Coronary artery (tissue), 2 donors: ENCODE data around the gene XIRP2.

Source experiments
- DNase-seq: peaks from one replicate; pipeline ENCODE4 v3.0.0-alpha.2; 2017; ENCODE audit warnings: low spot score
- H3K27ac ChIP-seq, 2 donors: fragments of 200-600 bp; sonication (generic); one replicate each; pipeline ENCODE4 v1.5.1; 2016 to 2019
- H3K4me3 ChIP-seq: fragments of 200-600 bp; sonication (generic); 2 replicates; pipeline ENCODE4 v1.5.1; 2016; ENCODE audit warnings: mild to moderate bottlenecking, moderate library complexity
- CTCF ChIP-seq: fragments of 200-600 bp; sonication (generic); IDR thresholded peaks from one replicate; pipeline ENCODE4 v1.5.1; 2019; ENCODE audit warnings: antibody characterized with exemption

The XIRP2 gene

GRCh38 chr2:166926657-166927056 lies 38.4 kb downstream of the XIRP2 start:
- Histone ChIP-seq H3K4me3 (no peak overlapping the region), H3K27ac (no peak overlapping the region)
- DNase-seq: no peak

DNA sequence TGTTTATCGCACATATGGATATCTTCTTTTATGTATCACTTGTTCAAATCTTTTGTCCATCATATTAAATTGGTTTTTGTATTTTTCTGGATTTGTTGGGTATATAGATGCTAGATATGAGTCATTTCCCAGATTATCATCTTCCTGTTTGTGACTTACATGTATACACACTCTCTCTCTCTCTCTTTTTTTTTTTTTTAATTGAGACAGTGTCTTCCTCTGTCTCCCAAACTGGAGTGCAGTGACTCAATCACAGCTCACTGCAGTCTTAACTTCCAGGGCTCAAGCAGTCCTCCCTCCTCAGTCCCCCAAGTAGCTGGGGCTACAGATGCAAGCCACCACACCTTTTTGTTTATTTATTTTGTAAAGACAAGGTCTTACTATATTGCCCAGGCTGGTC lies 43.8 kb downstream of the XIRP2 start:
- H3K27ac ChIP-seq: no peak overlapping the region
- DNase-seq: no peak
- H3K4me3 ChIP-seq: no peak overlapping the region
- TF ChIP-seq CTCF: no peak

More at GRCh38 chr2:166926657-166927056, 38.4 kb downstream of the XIRP2 start:
- no peak for TF ChIP-seq CTCF

- no peak for TF ChIP-seq CTCF
- DNase-seq: no peak
- Histone ChIP-seq H3K27ac (no peak overlapping the region), H3K4me3 (no peak overlapping the region)
These were observed 46.5 kb downstream of the XIRP2 start for GRCh38 chr2:166934817-166935216.

- no peak overlapping the region for H3K27ac ChIP-seq
- H3K4me3 ChIP-seq: no peak overlapping the region
- no peak for TF ChIP-seq CTCF
- DNase-seq: no peak
These were observed 54.1 kb downstream of the XIRP2 start for GRCh38 chr2:166942377-166942776.

DNA sequence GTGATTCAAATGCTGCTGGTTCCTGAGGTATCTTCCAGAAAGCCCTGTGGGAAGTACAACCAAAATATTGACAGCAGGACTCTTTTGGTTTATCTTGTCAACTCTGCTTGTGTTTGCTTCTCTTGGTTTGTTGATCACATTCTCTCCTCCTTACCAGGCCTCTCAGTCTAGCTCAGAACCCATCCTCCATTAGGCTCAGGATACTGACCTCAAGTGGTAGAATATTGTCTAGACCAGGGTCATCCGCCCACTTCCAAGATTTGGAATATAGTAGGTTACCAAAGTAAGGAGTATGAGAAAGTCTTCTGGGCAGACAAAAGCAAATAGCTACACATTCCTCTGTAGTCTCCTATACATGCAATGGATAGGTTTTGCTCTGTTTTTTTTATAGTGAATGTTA lies 56.6 kb downstream of the XIRP2 start:
- TF ChIP-seq CTCF: no peak
- DNase-seq: no peak
- H3K4me3 ChIP-seq: no peak overlapping the region
- no peak overlapping the region for H3K27ac ChIP-seq

GRCh38 chr2:166957686-166958085 lies 69.4 kb downstream of the XIRP2 start:
- H3K4me3 ChIP-seq: no peak overlapping the region
- no peak for DNase-seq
- TF ChIP-seq CTCF: no peak
- no peak overlapping the region for H3K27ac ChIP-seq

GRCh38 chr2:166958986-166959481 lies 70.8 kb downstream of the XIRP2 start:
- Histone ChIP-seq H3K27ac (no peak overlapping the region), H3K4me3 (no peak overlapping the region)
- TF ChIP-seq CTCF: no peak
- DNase-seq: no peak
